ENCODE data around the gene VN1R2. TPM values are rescaled to one million over a fixed set of nuclear protein-coding genes. Genes with fewer than 3 reads are reported as not detected.
A peak's percentile ranks its signal among the peaks of the same experiment; 100 is the strongest.
"Not testable (repeated sequence)": the region's sequence is repeated elsewhere in the genome, so short reads cannot be mapped to it uniquely, and the experiment has no call there.

The VN1R2 gene
- total RNA-seq, 1 donor from 2014 or later, result not detected

- intact Hi-C loops (cut with DNase I), result no loop called here
- TF ChIP-seq CTCF (IDR thresholded peaks at IDR 0.05) (no peak), POLR2AphosphoS5 (IDR thresholded peaks at IDR 0.05; ENCODE audit: insufficient read depth in 1 of 2, low read depth in 1 of 2) (no peak), POLR2A (IDR thresholded peaks at IDR 0.05) (no peak)
- no peak overlapping the region for H3K4me3 ChIP-seq
- H3K9me3 ChIP-seq, result peaks cover 54% of the 10 kb centered on the region
- H3K27ac ChIP-seq, result no peak overlapping the region
- peaks cover 4 to 94% of the 10 kb centered on the region in 2 donors for H3K36me3 ChIP-seq
- no peak for DNase-seq (ENCODE audit: extremely low spot score in 2 of 2)
- no peaks in the 10 kb centered on the region for H3K27me3 ChIP-seq
- no peaks in the 10 kb centered on the region for H3K4me1 ChIP-seq
These were observed 11.6 kb upstream of the VN1R2 start for GRCh38 chr19:53246498-53246897.

- TF ChIP-seq POLR2A (IDR thresholded peaks at IDR 0.05), result no peak
- no peak for TF ChIP-seq CTCF (IDR thresholded peaks at IDR 0.05)
- TF ChIP-seq POLR2AphosphoS5 (IDR thresholded peaks at IDR 0.05; ENCODE audit: insufficient read depth in 1 of 2, low read depth in 1 of 2), result peak; percentile 22 to 66
- H3K9me3 ChIP-seq, result no peaks in the 10 kb centered on the region
- intact Hi-C loops (cut with DNase I), result no loop called here
These were observed 3.4 kb upstream of the VN1R2 start, which contains the start of gene ZNF677 for GRCh38 chr19:53254411-53255341. ZNF677 (minus strand) TSS chr19:53254873; CDS start chr19:53251550, 3,323 bp downstream.

GRCh38 chr19:53267623-53268022 is 9.5 kb downstream of the VN1R2 start, which contains the start of gene VN1R4:
VN1R4 (minus strand) TSS chr19:53267723; CDS start chr19:53267665, 58 bp downstream.
- H3K27me3 ChIP-seq; intact Hi-C loops (cut with DNase I); H3K27ac ChIP-seq; H3K9me3 ChIP-seq; H3K36me3 ChIP-seq; H3K4me1 ChIP-seq; H3K4me3 ChIP-seq; DNase-seq (ENCODE audit: extremely low spot score in 2 of 2): not testable (repeated sequence)

More at GRCh38 chr19:53254411-53255341, 3.4 kb upstream of the VN1R2 start, which contains the start of gene ZNF677:
- peak in 1 of 2 donors; percentile 87 for DNase-seq (ENCODE audit: extremely low spot score in 2 of 2)
- H3K36me3 ChIP-seq, result peaks cover 0 to 34% of the 10 kb centered on the region in 2 donors
- H3K4me1 ChIP-seq, result peaks cover 9% of the 10 kb centered on the region
- H3K27me3 ChIP-seq, result no peaks in the 10 kb centered on the region
- peak within 1 kb of the TSS; percentile 67 for H3K27ac ChIP-seq
- H3K4me3 ChIP-seq, result peak within 1 kb of the TSS; percentile 56 to 79

GRCh38 chr19:53269861-53270260 is 11.8 kb downstream of the VN1R2 start:
- H3K27me3 ChIP-seq; H3K4me3 ChIP-seq; H3K4me1 ChIP-seq; DNase-seq (ENCODE audit: extremely low spot score in 2 of 2); H3K36me3 ChIP-seq; intact Hi-C loops (cut with DNase I); H3K9me3 ChIP-seq; H3K27ac ChIP-seq: not testable (repeated sequence)

GRCh38 chr19:53272044-53272443 is 14.0 kb downstream of the VN1R2 start:
- Histone ChIP-seq H3K4me3 (no peak overlapping the region), H3K4me1 (no peaks in the 10 kb centered on the region), H3K27me3 (no peaks in the 10 kb centered on the region), H3K9me3 (no peaks in the 10 kb centered on the region), H3K36me3 (no peaks in the 10 kb centered on the region), H3K27ac (no peak overlapping the region)
- TF ChIP-seq POLR2A (IDR thresholded peaks at IDR 0.05) (no peak), CTCF (IDR thresholded peaks at IDR 0.05) (no peak), POLR2AphosphoS5 (IDR thresholded peaks at IDR 0.05; ENCODE audit: insufficient read depth in 1 of 2, low read depth in 1 of 2) (no peak)
- no peak for DNase-seq (ENCODE audit: extremely low spot score in 2 of 2)
- intact Hi-C loops (cut with DNase I), result no loop called here

- Histone ChIP-seq H3K27ac (no peak overlapping the region), H3K9me3 (no peaks in the 10 kb centered on the region), H3K4me1 (no peaks in the 10 kb centered on the region), H3K36me3 (no peaks in the 10 kb centered on the region), H3K4me3 (no peak overlapping the region), H3K27me3 (no peaks in the 10 kb centered on the region)
- DNase-seq (ENCODE audit: extremely low spot score in 2 of 2), result no peak
- no peak for TF ChIP-seq POLR2AphosphoS5 (IDR thresholded peaks at IDR 0.05; ENCODE audit: insufficient read depth in 1 of 2, low read depth in 1 of 2)
- no peak for TF ChIP-seq POLR2A (IDR thresholded peaks at IDR 0.05)
- no peak for TF ChIP-seq CTCF (IDR thresholded peaks at IDR 0.05)
- intact Hi-C loops (cut with DNase I), result no loop called here
These were observed 17.4 kb downstream of the VN1R2 start for GRCh38 chr19:53275480-53275879.

GRCh38 chr19:53281947-53282346 is 23.9 kb downstream of the VN1R2 start:
- H3K9me3 ChIP-seq, H3K4me3 ChIP-seq, H3K36me3 ChIP-seq: not testable (repeated sequence)

More at GRCh38 chr19:53281947-53282346, 23.9 kb downstream of the VN1R2 start:
- H3K4me1 ChIP-seq; H3K27ac ChIP-seq; H3K27me3 ChIP-seq; DNase-seq (ENCODE audit: extremely low spot score in 2 of 2); intact Hi-C loops (cut with DNase I): not testable (repeated sequence)

Data from vagina (tissue), 2 donors.